ENCODE measurements around the gene SPEF1.

Gene SPEF1

GRCh38 chr20:3744806-3745685, 36.2 kb downstream of the SPEF1 start:
- no peak for DNase-seq

- no peak for DNase-seq
Measured at GRCh38 chr20:3744037-3744436, 37.2 kb downstream of the SPEF1 start.

DNA sequence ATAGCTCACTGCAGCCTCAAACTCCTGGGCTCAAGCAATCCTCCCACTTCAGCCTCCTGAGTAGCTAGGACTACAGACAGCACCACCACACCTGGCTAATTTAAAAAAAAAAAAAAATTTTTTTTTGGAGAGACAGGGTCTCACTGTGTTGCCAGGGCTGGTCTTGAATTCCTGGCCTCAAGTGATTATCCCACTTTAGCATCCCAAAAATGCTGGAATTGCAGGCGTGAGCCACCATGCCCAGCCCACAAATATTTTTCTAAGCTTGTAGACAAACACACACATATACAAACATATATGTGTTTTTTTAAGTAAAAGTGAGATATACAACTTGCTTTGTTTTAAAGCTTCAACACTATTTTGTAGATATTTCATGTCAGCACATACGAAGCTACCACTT, 38.0 kb downstream of the SPEF1 start:
- DNase-seq, result no peak

GRCh38 chr20:3741836-3742458, 39.3 kb downstream of the SPEF1 start:
- no peak for DNase-seq

- no peak for DNase-seq
Measured at GRCh38 chr20:3740615-3741301, 40.5 kb downstream of the SPEF1 start.

DNA sequence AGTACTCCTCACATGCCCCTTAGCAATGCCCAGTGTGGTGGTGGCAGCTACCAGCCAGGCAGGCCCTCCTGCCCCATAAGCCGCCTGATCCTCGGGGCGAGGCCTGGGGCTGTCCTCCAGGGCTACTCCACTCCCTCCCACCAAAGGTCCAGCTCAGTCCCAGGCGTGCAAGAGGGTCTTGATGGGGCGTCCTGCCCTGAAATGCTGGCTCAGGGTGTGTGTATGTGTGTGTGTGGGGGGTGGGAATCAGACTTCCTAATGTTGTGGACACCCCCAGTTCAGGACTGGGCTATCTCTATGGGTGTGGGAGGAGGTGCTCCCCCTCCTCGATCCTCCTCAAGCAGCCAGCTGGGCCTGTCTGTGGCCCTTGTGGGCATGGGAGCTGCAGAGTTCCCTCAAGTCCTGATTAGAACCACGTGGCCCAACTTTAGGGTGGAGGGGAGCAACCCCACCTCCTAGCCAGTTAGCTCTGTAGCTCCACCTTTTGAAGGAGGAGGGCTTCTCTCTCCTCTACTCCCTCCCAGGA, 41.3 kb downstream of the SPEF1 start:
- DNase-seq, result no peak

GRCh38 chr20:3739054-3739925, 42.0 kb downstream of the SPEF1 start:
- no peak for DNase-seq

DNA sequence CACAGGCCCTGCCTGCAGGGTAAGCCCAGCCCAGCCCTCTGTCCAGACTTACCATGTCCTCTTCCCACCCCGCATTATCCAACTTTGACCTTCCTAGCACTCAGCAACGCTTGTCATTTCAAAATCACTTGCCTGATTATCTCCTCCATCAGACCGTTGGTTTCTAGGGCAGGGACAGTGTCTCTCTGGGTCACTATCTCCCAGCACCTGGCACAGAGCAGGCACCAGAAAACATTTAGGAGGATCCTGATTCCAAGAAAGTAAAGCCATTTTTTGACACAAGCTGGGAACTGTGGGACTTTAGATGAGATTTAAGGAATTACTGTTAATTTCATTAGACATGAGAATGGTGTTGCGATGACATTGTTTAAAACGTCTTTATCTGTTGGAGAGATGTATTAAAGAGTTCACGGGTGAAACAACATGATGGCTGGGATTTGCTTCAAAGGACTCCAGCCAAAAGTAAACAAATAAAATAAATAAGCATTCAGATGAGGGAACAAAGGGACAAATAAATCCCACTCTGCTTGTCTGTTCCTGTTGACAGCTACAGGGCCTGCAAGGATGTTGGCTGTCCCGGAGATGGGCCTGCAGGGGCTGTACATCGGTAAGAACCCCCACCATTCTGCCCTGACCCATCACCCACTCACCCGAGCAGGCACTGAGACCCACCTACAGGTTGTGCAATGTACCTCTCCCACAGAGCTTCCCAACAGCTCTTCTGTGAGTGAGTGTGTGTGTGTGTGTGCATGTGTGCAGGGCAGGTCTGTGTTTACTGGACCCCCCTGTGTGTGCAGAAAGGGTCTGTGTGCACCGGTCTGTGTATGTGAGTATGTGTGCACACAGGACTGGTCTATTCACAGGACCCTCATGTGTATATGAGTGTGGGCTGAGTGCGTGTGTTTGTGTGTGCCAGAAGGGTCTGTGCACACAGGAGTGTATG, 42.9 kb downstream of the SPEF1 start:
- DNase-seq, result no peak

DNA sequence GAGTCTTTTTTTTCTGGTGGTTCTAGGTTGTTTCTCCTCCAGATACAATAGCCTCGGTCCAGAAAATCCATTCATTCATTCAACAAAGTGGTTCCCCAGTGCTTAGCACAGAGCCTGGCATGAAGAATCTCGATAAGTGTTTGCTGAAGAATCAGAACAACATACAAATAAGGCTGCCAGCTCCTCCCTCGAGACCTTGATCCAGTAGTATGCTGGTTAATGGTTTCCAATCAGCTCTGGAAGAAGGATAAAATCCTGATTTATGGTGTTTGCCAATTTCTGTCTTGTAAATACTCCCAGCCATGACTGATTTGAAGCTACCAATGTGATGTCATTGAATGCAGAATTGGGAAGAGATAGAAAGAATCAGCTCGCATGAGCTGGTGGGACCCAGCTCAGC, 45.5 kb downstream of the SPEF1 start:
- no peak for DNase-seq

DNA sequence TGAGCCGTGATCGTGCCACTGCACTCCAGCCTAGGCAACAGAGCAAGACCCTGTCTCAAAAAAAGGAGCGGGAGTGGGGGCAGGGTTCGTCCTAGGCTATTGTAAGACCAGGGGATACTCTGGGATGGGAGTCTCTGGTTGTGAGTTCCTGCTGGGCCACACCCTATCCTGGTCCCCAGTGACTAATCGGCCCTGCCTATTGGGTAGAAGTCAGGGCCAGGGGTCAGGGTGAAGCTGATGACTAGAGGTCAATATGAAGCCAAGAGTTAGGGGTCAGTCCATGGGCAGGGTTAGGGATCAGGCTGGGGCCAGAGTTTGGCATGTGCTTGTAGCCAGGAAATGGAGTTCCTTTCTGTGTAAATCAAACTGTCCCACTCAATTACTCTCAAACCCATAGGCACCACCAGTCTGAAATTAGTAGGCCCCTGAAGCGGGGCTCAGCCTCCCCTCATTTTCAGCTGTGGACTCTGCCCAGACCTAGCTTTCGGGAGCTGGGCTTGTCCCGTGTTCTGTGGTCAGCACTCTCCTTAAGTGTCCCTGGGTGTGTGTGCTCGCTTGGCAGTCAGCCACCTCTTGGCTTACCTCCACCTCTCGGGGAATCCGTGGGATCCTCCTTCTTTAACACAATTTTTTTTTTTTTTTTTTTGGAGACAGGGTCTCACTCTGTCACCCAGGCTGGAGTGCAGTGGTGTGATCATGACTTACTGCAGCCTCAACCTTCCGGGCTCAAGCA, 47.0 kb downstream of the SPEF1 start:
- DNase-seq, result no peak

- DNase-seq, result no peak
Measured at GRCh38 chr20:3733119-3733995, 47.9 kb downstream of the SPEF1 start.

- no peak for DNase-seq
Measured at GRCh38 chr20:3732327-3733118, 48.7 kb downstream of the SPEF1 start, which contains the start of gene HSPA12B. Gene HSPA12B, plus strand, starts transcription at chr20:3732685. Its CDS starts 5,990 bp downstream, at chr20:3738675.

- DNase-seq, result no peak
Measured at GRCh38 chr20:3731944-3732326, 49.3 kb downstream of the SPEF1 start.

GRCh38 chr20:3730803-3731672, 50.2 kb downstream of the SPEF1 start:
- DNase-seq, result no peak

GRCh38 chr20:3729811-3730540, 51.3 kb downstream of the SPEF1 start:
- DNase-seq, result no peak

DNA sequence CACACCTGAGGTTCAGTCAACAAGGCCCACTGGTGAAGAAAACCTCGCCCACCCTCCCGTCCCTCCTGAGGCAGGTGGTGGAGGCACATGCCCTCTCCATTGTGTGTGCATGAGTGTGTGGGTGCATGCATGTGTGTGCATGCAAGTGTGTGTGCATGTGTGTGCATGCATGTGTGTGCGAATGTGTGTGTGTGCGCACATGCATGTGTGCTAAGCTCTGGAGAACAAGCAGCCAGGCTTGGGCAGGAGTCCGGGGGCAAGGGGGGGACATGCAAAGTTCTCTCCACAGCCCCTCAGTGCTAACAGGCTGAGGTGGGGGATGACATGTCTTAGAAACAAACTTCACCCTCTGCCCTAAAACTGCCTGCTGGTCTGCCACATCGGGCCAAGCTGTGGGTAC, 51.9 kb downstream of the SPEF1 start:
- no peak for DNase-seq

DNA sequence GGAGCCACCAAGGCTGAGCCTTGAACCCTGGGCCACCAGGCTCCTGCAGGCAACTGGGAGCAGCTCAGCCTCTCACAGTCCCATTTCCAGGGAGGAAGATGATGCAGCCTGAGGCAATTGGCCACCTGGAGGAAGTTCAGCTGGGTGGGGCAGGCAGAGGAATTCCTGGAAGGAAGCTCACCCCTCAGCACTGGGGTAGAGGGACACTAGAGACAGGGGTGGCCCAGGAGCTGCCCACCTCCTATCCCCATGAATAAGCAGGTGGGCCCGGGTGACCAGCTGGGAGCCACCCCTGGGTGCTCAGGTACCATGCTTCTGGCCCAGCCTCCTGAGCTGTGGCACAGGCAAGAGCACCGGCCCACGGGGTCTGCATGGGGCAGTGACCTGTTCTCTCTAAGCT, 52.4 kb downstream of the SPEF1 start:
- DNase-seq, result no peak

Measured in KG1 (cell line).